Fibroblast of gingiva (primary cell): ENCODE results near the gene PGBD2.
"Not testable (repeated sequence)": the region's sequence is repeated elsewhere in the genome, so short reads cannot be mapped to it uniquely, and the experiment has no call there.

Experiments
- DNase-seq: peaks from one replicate; pipeline ENCODE4 v3.0.0-alpha.2; 2011; ENCODE audit warnings: low read depth

The PGBD2 gene

DNA sequence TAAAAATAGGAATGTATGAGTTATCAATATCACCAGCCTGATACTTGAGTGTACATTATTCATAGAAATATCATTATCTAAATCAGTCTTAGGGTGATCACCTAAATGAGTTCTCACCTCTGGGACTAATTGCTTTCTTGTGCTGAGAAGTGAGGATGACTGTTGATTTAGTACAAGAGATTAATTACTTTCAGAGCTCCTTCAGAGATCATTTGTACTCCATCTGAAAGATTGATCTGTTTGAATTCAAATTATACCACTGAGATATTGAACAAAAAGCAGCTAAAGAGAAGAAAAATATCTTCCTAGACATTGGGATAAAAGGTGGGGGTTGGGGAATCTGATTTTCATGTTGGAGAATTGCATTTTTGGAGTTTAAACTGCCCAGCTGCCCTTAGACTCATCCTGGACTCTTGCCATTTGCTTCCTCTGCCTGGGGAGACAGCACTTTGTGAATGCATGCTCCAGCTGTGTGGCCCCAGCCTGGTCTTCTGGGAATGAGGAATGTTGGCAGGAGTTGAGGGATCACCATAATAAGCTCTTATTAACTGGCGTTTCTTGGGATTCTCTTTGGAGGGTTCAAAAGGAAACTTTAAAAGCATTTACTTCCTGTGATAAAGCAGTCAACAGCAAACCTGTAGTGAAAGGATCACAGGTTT is 19.7 kb upstream of the PGBD2 start:
- DNase-seq: peak; percentile 3

GRCh38 chr1:248889914-248890243 is 16.2 kb upstream of the PGBD2 start:
- DNase-seq: not testable (repeated sequence)

DNA sequence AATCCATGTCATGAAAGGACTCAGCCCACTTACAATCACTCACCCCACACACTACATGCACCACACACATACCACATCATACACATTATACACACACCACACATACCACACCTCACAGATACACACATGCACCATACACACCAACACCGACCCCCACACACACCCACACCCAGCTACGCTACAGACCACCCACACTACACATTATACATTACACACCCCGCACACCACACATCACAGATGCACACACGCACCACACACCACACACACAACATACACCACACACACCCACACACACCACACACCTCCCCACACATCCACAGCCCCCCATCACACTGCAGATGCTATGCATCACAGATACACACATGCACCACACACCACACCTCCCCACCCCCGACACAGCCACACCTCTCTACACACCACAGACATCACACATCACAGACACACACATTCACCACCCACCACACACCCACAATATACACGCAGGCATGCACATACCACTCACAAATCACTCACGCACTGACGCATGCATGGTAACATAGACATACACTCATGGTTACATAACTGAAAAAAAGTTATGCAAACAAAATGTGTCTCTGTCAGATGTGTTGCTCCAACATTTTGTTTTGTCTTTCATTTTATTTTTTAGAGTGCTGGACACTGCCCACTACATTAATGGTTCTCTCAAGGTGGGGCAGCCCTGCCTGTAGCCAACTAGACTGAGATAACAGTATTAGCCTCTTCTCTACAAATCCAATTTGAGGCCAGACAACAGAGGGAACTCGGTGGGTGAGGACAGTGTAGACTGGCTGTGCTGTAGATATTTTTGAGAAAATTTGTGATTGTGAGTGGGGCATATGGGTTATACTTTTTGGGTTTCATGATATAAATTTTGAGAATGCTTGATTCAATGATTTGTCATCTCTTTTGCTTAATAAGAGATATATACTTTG is 15.2 kb upstream of the PGBD2 start:
- DNase-seq: no peak

DNA sequence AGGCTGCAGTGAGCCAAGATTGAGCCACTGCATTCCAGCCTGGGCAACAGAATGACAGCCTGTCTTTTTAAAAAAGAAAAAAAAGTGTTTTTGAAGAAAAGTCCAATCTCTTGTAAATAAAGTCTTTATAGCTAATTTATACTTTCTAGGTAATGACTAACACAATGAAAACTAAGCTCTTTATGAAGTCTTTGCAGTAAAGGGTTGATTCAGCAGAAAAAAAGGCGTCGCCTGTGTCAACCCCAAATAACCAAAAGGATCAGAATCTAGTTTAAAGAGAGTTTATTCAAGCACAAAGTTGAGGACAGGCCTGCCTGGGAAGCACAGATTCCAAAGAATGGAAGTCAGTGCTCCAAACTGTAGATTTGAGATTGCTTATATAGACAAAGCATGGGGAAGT is 14.3 kb upstream of the PGBD2 start:
- no peak for DNase-seq

DNA sequence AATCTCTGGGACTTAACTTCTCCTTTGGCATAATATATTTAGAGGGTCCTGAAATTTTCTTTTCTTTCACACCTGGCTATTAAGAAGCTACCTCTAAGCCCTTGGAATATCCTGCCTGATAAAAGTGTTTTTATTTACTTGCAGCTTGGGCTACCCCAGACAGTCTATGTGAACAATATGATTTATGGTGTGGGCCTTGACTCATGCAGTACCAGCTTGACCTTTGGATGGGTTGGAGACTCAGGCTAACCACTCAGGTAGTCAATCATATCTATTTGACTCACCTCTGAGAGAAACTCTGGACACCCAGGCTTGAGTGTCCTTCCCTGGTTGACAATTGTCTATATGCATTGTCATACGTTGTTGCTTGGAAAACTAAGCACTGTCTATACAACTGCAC is 13.4 kb upstream of the PGBD2 start:
- DNase-seq: no peak

DNA sequence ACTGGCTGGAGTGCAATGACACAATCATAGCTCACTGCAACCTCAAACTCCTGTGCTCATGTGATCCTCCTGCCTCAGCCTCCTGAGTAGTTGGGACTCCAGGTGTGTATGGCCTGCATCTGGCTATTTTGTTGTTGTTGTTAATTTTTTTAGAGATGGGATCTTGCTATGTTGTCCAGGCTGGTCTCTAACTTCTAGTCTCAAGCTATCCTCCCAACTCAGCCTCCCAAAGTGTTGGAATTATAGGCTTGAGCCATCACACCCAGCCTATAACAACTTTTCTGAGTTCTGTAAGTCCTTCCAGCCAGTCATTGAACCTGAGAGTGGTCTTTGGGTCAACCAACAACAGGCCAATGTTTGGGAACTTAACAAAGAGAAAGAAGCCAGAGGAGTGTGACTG is 11.2 kb upstream of the PGBD2 start:
- no peak for DNase-seq

GRCh38 chr1:248897412-248898337 is 8.4 kb upstream of the PGBD2 start:
- no peak for DNase-seq

GRCh38 chr1:248900637-248901036 is 5.4 kb upstream of the PGBD2 start:
- no peak for DNase-seq

GRCh38 chr1:248901578-248901977 is 4.5 kb upstream of the PGBD2 start:
- no peak for DNase-seq

DNA sequence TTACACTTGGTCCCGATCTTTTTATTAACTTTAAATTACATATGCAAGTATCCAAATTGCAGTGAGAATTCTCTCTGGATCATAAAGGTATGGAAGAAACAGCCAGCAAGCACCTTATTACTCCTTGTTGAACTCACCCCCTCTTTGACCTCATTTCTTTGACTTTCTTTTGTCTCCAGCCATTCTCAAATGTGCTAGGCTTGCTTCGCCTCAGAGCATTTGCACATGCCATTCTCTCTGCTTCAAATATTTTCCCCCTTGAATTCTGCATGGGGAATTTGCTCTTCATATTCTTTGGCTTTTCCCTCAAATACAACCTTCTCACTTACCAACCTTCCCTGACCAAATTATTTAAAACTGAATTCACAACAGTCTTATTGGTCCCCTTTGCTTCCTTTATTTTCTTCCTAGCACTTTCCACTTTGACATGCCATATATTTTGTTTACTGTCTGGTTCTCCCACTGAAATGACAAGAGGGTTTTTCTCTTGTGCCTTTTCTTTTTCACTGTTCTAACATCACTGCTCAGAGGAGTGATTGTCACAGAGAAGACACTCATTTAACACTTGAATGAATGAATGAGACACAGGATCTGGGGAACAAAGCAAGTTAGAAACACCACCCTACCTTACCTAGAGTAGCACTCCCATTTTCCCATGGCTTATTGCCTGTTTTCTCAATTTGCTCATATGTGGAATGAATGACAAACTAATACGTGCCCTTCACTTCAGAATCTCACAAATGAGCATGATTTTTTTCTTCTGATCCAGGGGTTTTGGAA is 1.4 kb upstream of the PGBD2 start:
- no peak for DNase-seq

- no peak for DNase-seq
These were observed 400 bp upstream of the PGBD2 start for GRCh38 chr1:248905662-248906008.

GRCh38 chr1:248906753-248907661 is 972 bp downstream of the PGBD2 start:
- no peak for DNase-seq

GRCh38 chr1:248910761-248911160 is 4.7 kb downstream of the PGBD2 start:
- DNase-seq: no peak

DNA sequence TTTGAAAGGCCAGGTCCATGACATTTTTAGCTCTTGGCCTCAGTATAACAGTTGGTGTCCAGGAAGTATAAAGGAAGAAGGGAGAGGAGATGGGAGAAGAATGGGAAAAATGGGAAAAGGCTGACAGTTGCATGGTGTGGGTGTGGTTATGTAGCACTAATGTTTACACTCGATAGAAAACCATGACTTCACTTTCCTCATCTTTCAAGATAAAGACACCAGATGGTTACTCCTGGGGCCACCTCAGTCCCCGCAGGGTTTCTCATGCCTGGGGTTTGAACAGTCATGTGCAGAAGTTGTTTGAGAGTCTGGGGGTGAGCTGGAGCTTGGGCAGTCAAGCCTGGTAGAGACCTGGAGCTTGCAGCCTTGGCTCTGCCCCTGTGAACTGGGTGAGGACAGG is 7.9 kb downstream of the PGBD2 start:
- DNase-seq: no peak

- DNase-seq: no peak
These were observed 8.9 kb downstream of the PGBD2 start for GRCh38 chr1:248914796-248915381.

DNA sequence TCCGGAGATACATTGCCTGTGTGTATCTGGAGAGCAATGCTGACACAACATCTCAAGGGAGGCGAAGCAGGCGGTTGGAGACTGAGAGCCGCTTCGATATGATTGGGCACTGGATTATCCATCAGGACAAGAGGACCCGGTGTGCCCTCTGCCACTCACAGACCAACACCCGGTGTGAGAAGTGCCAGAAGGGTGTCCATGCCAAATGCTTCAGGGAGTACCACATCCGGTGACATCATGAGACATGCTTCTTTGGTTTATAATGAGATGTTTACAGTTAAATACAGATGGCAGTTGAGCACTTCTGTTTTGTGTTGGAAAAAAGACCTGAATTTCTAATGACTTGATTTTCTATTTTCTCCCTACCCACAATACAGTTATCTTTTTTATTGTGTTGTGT is 12.1 kb downstream of the PGBD2 start:
- no peak for DNase-seq

DNA sequence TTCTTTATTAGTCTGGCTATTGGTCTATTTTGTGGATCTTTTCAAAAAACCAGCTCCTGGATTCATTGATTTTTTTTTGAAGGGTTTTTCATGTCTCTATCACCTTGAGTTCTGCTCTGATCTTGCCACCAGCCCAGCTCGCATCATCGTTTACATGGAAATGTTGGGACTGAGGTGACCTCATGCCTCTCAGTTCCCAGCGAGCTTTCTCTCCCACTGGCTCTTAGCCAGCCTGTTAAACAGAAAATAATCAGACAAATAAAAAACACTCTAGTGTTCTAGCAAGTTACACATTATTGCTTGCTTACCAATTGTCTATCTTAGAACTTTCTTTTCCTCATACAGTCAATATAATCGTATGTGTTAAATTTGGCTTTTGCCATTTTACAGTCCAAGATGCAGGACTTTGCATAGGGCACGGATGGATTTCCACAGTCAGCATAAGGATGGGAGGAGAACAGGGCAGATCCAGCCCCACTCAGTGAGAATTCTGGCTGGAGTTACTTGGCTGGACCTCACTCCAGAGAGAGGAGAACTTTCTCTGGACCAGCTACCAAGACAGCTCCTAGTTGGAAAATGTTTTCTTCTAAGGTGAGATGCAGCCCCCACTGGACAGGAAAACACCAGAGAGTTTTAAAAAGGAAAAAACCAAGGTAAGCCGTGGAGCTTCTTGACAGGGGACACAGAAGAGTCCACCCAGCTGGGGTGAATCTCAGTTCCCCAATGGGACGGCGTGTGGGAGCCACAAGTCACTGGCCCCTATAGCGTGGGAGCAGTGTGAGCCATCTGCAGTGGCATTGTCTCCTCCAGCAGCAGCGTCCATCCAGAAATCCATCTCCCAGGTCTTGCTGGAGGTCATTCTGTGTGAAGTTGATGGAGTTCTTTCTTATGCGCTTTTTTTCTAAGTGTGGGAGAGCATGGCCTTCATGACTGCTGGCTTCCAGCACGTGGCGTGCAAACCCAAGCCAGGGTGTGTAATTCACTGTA is 17.6 kb downstream of the PGBD2 start:
- no peak for DNase-seq

- DNase-seq: peak; percentile 47
These were observed 18.9 kb downstream of the PGBD2 start for GRCh38 chr1:248924696-248925532.
